HCT116 (cell line): ENCODE results near the gene TUT7.

Experiments
- EZH2 ChIP-seq: fragments of 200-600 bp; sonication (generic); IDR thresholded peaks from 2 replicates; pipeline ENCODE4 v1.6.1; 2017; ENCODE audit warnings: antibody characterized with exemption, mixed run types
- EZH2phosphoT487 ChIP-seq: fragments of 200-600 bp; IDR thresholded peaks from 2 replicates; pipeline ENCODE4 v1.6.1; 2018; ENCODE audit warnings: antibody characterized with exemption, borderline replicate concordance
- JUND ChIP-seq: IDR thresholded peaks from 2 replicates; pipeline ENCODE4 v1.6.1; 2012
- POLR2A ChIP-seq: IDR thresholded peaks from 2 replicates; pipeline ENCODE4 v1.7.0; 2011; ENCODE audit warnings: borderline replicate concordance; ENCODE audit not compliant: insufficient read depth, insufficient read length; ENCODE audit errors: extremely low read depth
- RAD21 ChIP-seq: IDR thresholded peaks from 2 replicates; pipeline ENCODE4 v1.6.1; 2012; ENCODE audit warnings: low read depth, mild to moderate bottlenecking
- SP1 ChIP-seq: IDR thresholded peaks from 2 replicates; pipeline ENCODE4 v1.6.1; 2012; ENCODE audit warnings: low read depth
- TF ChIP-seq, protein P1 (sequence below), 3 experiments: fragments of 200-600 bp in 1 of 3; sonication (generic) in 1 of 3; IDR thresholded peaks in 2 of 3; conservative IDR thresholded peaks in 1 of 3; 2 replicates each; pipeline ENCODE4 v1.5.1; 2012 to 2017; ENCODE audit warnings: low read depth in 2 of 3, low read length in 2 of 3, antibody characterized with exemption in 1 of 3, borderline replicate concordance in 1 of 3, control low read depth in 1 of 3, mild to moderate bottlenecking in 1 of 3, mixed read lengths in 1 of 3, mixed run types in 1 of 3, moderate library complexity in 1 of 3; ENCODE audit not compliant: insufficient read depth in 1 of 3

GRCh38 chr9:86352440-86353077, 1.7 kb downstream of the TUT7 start:
- TF ChIP-seq POLR2A = no peak
- TF ChIP-seq EZH2phosphoT487 = no peak
- TF ChIP-seq, protein P1, sequence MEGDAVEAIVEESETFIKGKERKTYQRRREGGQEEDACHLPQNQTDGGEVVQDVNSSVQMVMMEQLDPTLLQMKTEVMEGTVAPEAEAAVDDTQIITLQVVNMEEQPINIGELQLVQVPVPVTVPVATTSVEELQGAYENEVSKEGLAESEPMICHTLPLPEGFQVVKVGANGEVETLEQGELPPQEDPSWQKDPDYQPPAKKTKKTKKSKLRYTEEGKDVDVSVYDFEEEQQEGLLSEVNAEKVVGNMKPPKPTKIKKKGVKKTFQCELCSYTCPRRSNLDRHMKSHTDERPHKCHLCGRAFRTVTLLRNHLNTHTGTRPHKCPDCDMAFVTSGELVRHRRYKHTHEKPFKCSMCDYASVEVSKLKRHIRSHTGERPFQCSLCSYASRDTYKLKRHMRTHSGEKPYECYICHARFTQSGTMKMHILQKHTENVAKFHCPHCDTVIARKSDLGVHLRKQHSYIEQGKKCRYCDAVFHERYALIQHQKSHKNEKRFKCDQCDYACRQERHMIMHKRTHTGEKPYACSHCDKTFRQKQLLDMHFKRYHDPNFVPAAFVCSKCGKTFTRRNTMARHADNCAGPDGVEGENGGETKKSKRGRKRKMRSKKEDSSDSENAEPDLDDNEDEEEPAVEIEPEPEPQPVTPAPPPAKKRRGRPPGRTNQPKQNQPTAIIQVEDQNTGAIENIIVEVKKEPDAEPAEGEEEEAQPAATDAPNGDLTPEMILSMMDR (IDR thresholded peaks at IDR 0.05 in 2 of 3, conservative IDR thresholded peaks at IDR 0.05 in 1 of 3; ENCODE audit: borderline replicate concordance in 1 of 3, insufficient read depth in 1 of 3, low read depth in 2 of 3, low read length in 2 of 3) = no peak
- TF ChIP-seq RAD21 = no peak
- TF ChIP-seq EZH2 = no peak
- TF ChIP-seq SP1 = no peak
- TF ChIP-seq JUND = no peak
